HG02970 (cell line): ENCODE data around the gene HEBP2.
"Not testable (repeated sequence)": the region's sequence is repeated elsewhere in the genome, so short reads cannot be mapped to it uniquely, and the experiment has no call there.

ENCODE experiments used
- ATAC-seq: cut with Tn5 transposase; IDR thresholded peaks from one replicate; pipeline ENCODE4 v1.9.1; 2021; ENCODE audit warnings: mild to moderate bottlenecking, moderate library complexity, moderate number of reproducible peaks; ENCODE audit not compliant: unreplicated experiment, low FRiP score

The HEBP2 gene

DNA sequence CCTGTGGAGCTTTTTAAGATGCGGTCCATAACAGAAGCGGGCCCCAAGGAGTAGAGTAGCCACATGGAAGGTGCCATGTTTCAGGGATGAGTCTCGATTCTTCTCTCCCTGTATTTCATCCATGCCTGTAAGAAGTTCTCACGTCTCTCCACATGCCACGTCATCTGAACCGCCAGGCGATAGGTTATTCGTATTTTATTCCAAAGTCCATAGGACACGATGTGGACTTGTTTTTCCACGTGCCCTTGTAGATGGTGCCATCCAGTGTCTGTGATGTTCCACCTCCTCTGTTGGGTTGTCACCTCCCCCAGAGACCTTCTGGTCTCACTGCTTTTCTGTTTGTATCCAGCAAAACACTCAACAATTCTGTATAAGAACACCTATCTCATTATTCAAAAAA lies 17.6 kb downstream of the HEBP2 start:
- ATAC-seq = no peak

DNA sequence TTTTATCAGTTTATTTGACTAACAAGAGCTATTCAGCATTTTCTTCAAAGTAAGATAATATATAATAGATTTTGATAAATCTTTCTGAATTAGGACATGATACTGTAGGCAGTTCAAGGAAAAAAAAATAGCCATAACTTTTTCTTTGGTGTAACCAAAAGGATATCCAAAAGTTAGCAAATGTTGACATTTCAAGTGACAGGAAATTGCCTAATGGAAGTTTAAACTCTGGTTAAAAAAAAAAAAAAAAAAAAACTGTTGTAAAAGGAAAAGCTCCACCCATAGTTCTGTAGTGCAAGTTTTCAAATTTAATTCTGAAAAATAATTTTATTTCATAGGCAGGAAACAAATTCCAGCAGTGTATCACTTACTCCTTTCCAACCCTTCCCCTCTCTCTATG lies 18.8 kb downstream of the HEBP2 start:
- ATAC-seq = no peak

DNA sequence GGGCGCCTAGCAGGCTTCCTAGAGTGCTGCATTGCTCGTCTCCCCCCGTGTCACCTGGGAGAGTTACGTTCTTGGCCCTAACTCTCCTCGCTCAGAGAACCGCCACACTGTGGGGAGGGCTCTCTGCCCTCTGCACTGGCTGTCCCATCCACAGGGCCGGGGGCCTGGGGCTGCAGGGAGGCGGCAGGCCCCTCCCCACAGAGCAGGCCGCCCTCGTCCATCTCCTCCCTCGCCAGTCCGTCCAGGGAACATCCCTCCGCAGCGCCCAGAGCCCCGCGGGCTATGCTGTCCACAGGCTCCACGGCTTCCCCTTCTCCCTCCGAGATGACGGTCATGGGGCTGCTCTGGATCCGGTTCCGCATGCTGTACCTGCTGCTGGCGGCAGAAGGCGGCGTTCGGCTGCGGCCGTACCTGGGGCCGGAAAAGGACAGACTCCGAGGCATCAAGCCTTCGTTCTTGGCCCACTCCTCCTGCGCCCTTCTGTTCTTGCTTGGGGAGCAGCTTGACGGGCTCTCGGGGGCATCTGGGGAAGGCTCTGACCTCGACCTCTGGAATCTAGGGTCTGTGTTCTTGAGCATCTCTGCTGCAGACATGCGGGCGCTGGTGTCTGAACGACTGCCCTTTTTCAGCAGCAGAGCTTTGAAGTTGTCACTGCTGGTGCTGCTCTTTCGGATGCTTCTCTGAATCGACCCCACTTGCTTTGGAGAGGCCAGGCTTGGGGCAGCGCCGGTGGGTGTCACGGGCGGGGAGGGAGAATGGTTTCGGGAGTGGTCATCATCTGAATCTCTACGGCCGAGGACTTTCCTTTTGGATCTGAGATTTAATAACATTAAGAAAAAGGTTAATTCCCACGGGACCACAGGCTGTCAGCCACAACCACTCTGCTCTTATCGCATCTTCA lies 20.2 kb downstream of the HEBP2 start:
- no peak for ATAC-seq

DNA sequence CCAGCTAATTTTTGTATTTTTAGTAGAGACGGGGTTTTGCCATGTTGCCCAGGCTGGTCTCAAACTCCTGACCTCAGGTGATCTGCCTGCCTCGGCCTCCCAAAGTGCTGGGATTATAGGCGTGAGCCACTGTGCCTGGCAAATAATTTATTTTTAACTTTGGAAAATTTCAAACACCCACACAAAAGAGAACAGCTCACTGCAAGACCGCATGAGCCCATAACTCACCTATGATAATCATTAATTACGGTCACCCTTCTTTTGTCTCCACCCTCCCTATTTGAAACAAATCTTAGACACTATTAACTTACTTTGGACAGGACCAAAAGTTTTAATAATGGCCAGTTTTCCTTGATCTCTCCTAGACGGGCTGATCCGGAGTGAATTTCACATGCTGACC lies 21.2 kb downstream of the HEBP2 start:
- ATAC-seq = not testable (repeated sequence)

DNA sequence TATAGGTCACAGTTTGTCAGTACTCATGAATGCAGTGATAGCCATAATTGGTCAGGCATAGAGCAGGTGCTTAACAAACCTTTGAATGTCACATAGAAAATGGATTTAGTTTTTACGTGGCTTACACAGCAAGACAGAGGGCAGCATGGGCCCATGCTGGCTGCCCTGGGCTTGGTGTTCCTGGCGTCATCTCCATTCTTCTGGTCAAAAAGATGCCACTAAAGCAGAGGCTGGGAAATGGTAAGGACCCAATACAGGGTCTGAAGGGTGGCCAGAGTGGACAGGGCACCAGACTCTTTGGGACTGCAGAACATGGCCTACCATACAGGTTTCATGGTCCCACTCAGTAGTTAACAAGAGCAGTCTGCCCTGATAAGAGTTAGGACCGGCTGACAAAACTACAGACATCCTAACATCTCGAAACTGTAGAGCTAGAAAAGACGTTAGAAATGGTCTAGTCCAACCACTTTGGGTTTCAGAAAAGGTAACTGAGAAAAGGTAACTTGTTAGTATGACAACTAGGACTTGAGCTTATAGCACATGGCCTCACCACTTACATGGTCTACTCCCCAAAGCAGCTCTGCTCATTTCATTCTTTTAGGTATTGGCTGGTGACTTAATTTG lies 22.6 kb downstream of the HEBP2 start:
- no peak for ATAC-seq

DNA sequence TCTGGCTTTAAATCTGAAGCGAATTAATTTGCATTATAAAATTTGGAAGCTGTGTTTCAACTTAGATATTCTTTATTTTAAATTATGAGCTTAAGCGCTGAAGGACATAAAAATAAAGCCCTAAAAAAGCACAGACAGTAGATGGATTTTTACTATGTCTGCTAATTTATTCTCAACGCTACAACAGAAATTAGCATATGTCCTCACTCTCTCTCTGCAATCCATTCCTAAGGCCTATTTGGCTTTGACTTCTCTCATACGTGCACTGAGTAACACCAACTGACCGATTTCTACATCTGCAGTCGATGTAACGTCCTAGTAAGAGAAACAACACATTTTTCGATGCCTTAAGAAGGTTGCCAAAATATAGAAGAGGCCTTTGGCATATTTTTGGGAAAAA lies 23.7 kb downstream of the HEBP2 start:
- no peak for ATAC-seq

DNA sequence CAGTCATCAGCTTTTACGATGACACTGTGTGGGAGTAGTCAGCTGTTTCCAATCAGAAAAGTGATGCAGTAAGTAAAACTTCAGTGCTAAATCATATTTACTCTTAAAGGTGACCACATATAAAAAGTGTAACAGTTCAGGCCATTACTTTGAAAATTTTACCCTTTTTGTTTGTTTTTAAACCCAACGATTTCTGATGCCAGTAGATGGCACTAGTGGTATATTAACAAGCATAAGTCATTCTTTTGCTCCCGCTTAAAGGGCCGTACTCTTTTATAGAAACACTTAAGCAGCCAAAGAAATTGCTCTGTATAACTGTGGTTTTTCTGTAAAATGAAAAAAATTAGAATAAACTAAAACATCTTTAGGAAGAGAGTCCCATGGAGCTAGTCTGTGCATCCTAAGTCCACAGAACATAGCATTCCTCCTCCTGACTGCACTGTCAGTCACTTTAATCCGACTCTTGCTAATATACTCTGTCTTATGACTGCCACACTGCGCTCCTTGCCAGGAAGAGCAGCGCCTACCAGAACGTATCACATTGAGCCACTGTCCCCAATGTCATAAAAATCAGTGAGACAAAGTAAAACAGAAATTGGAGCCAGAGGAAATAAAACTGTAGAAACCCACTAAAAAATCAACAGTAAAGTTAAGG lies 25.0 kb downstream of the HEBP2 start:
- no peak for ATAC-seq

DNA sequence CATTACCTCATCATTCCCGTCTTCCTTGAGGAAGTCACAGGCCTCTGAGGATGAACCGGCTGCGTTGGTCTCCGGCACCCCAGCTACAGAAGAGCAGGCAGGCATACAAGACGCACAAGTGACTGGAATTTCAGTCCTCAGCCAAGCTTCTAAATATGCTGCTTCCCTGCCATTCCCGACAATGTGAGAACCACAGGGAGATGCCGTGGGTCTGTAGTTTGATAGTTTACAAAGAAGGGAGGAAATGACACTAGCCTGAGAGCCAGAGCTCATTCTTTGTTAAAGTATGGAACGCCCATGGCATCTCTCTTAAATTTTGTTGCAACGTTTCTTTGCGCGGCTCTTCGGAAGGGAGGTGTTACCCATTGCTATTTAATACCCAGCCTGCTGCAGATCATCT lies 25.7 kb downstream of the HEBP2 start:
- ATAC-seq = no peak

DNA sequence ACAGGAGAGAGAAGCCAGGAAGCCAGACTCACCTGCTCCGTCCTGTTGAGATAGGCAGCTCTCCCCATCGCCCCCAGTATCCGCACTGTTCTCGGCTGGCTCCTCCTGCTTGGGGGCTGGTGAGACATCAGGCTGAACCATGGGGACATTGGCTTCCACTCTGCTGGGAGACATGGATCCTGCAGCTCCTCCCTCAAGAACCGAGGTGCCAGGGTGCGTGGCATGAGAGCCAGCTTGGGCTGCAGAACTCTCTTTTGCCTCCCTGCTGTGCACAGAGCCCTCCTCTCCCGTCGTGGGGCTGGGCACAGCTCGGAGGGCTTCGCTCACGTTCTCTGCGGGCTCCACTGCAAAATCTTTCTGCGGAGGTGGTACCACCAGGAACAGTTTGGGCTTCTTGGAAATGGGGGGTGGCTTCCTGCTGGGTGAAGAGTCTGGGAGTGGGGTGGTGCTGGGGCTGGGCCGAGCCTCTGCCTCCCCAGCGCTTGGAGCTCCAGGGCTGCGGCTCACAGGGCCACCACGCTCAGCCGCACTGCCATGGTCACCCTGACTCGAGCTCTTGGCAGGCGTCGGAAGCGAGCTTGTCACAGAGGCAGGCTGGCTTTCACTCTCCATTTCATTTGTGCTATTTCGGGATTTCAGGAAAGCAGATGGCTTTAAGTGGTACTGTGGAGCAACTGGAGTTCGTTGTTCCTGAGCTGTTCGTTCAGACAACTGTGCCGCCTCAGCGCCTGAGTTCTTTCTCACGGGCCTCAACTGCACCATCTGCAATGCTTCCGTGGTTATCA lies 26.5 kb downstream of the HEBP2 start:
- no peak for ATAC-seq

DNA sequence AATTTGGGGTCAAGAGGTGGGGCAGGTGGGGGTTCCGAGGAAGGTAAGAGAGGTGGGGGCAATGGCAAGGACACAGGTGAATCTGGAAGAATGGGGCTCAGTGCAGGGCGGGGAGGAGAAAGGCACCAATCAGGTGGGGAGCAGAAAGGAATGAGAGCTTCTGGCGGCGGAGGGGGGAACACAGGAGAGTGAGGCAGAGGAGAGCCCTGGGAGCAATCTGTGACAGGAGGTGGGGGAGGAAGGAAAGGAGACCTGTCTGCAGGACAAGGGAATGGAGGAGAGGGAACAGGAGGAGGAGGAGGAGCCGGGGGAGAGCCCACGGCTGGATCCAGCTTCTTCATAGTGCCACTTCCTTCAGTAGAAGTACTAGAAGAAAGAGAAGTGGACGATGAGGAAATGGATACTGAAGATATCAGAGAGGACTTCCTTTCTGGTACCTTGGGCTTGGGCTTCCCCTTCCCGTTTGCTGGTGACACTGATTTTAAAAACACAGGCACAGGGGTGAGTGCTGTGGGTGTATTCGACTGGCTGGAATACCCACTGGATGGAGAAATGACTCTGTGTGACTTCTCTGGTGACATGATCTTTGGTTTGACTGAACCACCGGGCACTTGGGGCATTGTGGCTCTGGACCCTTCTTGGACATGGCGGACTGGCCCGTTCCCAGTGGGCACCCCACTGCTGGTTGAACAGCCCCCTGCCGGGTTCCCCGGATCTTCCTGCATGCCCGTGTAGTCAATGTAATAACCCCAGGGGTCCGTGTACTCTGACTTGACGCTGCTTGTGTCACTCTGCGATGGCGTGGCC lies 27.4 kb downstream of the HEBP2 start:
- ATAC-seq = no peak

DNA sequence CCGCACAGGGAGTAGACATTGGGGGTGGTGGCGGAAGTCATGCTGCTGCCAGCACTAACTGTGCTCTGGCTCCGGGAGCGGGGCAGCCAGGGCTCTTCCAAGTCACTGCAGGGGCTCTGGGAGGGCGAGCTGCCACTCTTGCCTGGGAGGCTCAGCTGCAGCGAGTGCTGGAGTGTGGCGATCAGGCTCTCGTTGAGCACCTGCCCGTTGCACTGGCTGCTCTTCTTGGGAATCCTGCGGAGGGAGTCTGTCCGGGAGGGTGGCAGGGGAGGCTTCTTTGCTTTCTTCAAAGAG lies 28.0 kb downstream of the HEBP2 start:
- no peak for ATAC-seq

DNA sequence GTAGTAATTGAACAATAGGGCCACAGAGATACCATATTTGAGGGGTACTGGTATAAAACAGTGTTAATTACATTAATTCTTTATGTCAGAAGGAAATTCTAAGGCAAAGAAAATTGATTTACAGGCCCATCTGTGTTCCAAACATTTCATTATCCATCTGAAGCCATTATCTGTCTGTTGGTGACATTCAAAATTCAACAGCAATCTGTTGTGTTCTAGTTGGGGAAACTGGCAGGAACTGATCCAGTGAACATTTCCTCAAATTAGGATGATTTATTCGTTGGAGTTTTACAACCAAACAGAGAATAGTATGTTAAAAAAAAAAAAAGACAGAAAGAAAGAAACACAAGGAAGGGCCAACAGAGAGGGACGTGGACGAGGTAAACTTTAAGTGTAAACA lies 30.1 kb downstream of the HEBP2 start:
- no peak for ATAC-seq

DNA sequence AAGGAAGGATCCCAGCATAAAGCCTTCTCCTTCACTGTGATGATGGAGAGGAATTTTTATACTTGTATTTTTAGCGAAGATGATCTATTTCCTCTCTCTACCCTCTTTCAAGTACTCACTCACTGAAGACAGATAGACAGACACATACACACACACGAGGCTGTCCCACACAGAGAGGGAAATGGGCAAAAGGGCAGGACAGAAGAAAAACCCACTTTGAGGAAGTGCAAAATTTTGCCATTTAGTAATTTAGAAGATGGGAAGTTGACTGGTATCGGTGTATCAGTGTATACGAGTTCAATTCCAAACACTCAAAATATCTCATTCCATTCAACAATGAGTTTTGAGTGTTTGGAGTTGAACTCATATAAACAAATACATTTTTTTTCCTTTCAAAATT lies 30.9 kb downstream of the HEBP2 start:
- no peak for ATAC-seq

DNA sequence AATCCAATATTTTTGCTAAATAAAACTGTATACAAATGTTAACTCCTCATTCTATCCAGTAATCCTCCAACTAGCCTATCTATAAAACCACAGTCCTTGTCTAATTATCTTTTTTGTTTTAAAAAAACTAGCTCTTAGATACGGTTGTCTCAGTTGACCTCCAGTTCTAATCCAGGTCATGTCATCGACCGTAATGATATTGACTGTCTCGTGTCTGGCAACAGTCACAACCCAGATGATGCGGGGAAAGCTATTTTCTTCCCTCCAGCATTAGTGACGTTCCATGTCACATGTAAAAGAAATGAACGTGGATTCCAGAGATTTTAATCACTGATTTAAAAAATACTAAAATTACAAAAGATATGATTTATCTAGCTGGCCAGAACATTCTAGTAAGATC lies 35.5 kb downstream of the HEBP2 start:
- no peak for ATAC-seq

DNA sequence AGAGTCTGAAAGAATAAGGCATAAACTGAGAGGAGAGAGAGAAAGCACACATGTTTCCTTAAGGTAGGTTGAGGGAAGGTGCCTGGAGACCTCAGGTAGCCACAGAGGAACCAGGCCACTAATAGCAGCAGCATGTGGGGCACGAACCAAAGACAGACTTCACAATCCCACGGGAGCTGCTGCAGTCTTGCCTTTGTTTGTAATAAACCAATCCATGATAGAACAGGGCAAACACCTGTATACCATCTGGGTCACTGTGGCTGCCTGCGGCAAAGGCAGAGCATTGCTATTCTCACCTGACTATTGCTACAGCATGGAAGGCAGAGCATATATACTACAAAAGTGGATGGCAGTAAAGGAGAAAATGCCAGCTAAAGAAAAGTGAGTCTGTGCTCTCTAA lies 36.3 kb downstream of the HEBP2 start:
- ATAC-seq = no peak

DNA sequence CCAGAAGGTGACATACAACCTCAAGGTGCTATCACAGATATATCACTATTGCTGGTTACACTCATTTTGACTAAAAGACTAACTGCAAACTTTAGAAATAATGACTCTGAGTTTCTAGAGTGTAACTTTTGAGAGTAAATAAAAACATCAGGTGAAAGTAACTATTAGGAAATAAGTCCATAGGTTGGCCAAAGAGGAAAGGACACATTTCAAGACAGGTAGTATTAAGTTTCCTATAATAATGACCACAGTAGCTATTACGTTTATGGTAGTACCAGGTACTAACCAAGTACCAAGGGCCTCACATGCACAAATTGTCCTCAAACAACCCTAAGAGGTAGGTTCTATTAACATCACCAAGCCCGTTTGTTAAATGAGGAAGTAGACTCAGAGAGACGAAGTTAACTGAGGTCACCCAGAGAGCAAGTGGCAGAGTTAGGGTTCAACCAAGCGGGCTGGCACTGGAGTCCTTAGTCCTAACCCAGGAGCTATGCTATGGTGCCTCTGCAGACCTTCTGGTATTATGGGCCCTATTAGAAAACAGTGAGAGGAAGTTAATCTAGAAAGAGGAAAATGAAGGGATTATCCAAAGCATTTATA lies 36.8 kb downstream of the HEBP2 start:
- no peak for ATAC-seq

DNA sequence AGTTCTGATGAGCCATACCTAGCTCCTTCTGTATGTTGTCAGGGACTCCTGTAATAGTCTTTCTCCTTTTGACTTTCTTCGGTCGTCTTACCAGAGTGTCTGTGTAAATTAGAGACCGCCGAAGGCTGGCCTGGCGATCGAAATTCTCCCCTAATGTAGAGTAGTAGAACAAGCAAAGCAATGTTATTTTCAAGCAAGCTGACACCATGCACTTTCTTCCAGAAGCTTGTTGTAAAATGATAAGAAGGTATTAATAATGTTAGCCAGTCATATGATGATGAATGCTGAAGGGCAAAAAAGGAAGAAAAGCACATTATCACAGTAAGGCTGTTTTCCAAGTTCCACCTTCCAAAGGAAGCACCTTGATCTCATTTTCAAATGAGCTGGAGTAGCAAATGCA lies 37.9 kb downstream of the HEBP2 start:
- ATAC-seq = no peak

DNA sequence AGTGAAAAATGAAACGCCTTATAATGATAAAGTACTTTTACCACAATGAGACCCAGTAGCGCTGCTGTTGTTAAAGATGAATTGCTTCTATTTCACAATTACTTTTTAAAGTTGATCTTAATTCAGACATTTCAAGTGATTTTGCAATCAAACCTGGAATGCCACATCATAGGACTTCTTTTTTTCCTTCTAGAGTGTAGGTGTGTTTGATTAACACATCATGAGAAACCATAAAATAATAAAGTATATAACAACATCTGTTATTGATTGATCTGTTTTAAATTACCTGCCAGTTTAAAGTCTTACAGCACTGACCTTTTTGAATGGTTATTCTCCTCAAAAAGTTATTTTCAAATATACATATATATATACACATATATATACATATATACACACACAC lies 38.6 kb downstream of the HEBP2 start:
- no peak for ATAC-seq

DNA sequence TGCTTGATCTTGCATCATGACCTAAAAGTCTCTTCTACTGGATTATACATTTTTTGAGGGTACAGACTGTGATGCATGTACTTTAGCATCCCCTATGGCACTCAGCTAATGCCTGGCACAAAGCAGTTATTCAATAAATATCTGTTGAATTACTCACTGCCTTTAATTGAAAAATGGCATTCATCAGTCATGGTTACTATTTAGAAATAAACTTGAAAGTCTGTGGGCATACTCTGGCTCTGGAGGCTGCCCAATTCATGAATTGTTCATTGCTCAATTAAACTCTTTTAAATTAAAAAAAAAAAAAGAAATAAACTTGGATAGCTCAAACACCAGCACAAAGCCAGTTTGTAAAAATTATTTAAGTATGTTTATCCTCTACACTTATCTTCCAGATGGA lies 40.0 kb downstream of the HEBP2 start:
- ATAC-seq = no peak

DNA sequence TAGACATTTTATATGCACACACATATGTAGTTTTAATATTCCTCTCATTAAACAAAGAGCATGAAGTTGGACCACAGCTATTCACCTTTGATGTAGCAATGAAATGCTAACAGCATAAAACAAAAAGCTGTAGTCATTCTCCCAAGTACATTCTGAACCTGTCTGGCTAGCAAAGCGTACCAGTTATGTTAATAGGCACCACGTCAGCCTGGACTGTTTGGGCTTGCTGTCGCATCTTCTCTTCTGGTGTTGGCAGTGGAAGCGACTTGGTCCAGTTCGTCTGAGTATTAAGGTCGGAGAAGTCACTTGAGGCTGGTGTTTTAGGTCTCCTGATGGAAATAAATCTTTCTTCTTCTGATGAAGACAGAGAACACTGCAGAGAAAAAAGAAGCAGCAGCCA lies 42.8 kb downstream of the HEBP2 start:
- ATAC-seq = no peak
